Naive thymus-derived CD4-positive, alpha-beta T cell (primary cell): ENCODE data around the gene NBPF20. TPM values are rescaled to one million over a fixed set of nuclear protein-coding genes. Genes with fewer than 3 reads are reported as not detected.
"Not testable (repeated sequence)": the region's sequence is repeated elsewhere in the genome, so short reads cannot be mapped to it uniquely, and the experiment has no call there.

Source experiments
- ATAC-seq: fragments of 150-1000 bp; cut with Tn5 transposase; 2 replicates; pipeline ENCODE4 v1.10.0; 2021; ENCODE audit warnings: mild to moderate bottlenecking, moderate library complexity
- CTCF ChIA-PET: fragments of 350-600 bp; sonication (Branson Sonifier 250); formaldehyde crosslinking; loops from one replicate; lab custom pipeline; 2021; ENCODE audit warnings: antibody characterized with exemption; lab: Charles Lee
- POLR2A ChIA-PET: fragments of 350-600 bp; sonication (Branson Sonifier 250); formaldehyde crosslinking; loops from one replicate; lab custom pipeline; 2021; ENCODE audit warnings: antibody characterized with exemption, inconsistent platforms; lab: Charles Lee
- DNase-seq, 9 donors: peaks; one replicate each; pipeline versions ENCODE4 v3.0.0 to v3.0.0-alpha.2; 2020 to 2022; ENCODE audit warnings: mixed read lengths in 1 of 9
- H3K27ac ChIP-seq: one replicate; pipeline ENCODE4 v1.7.0; 2013; ENCODE audit warnings: mild to moderate bottlenecking, low read depth, low read length, moderate library complexity
- H3K27me3 ChIP-seq, 2 donors: one replicate each; pipeline ENCODE4 v1.7.0; 2013; ENCODE audit warnings: low read length in 2 of 2, mild to moderate bottlenecking in 2 of 2, moderate library complexity in 2 of 2; ENCODE audit not compliant: control insufficient read depth in 2 of 2, insufficient read depth in 2 of 2
- H3K36me3 ChIP-seq, 3 experiments: 1 replicate in 2 of 3; 2 replicates in 1 of 3; pipeline ENCODE4 v1.7.0; 2013; ENCODE audit warnings: low read length in 3 of 3, mild to moderate bottlenecking in 3 of 3, moderate library complexity in 1 of 3; ENCODE audit not compliant: insufficient read depth in 3 of 3, control insufficient read depth in 2 of 3
- H3K4me1 ChIP-seq, 2 donors: one replicate each; pipeline ENCODE4 v1.7.0; 2013; ENCODE audit warnings: low read length in 2 of 2, mild to moderate bottlenecking in 2 of 2, moderate library complexity in 1 of 2; ENCODE audit not compliant: control insufficient read depth in 2 of 2, insufficient read depth in 2 of 2
- H3K4me3 ChIP-seq: 2 replicates; pipeline ENCODE4 v1.7.0; 2013; ENCODE audit warnings: mild to moderate bottlenecking, low read length
- H3K9me3 ChIP-seq, 3 experiments: 1 replicate in 2 of 3; 2 replicates in 1 of 3; pipeline ENCODE4 v1.7.0; 2013; ENCODE audit warnings: low read length in 3 of 3; ENCODE audit not compliant: control insufficient read depth in 2 of 3
- H3K27ac Mint-ChIP-seq, 9 donors: one replicate each; pipeline ENCODE4 v1.8.0; 2020 to 2022; ENCODE audit warnings: mixed read lengths in 9 of 9, mild to moderate bottlenecking in 8 of 9, moderate library complexity in 5 of 9, inconsistent platforms in 2 of 9
- H3K27me3 Mint-ChIP-seq, 5 donors: one replicate each; pipeline ENCODE4 v1.8.0; 2021 to 2022; ENCODE audit warnings: mixed read lengths in 5 of 5, mild to moderate bottlenecking in 1 of 5
- H3K36me3 Mint-ChIP-seq, 5 donors: one replicate each; pipeline ENCODE4 v1.8.0; 2020 to 2022; ENCODE audit warnings: mixed read lengths in 5 of 5, mild to moderate bottlenecking in 3 of 5, inconsistent platforms in 1 of 5
- H3K4me1 Mint-ChIP-seq, 7 donors: one replicate each; pipeline ENCODE4 v1.8.0; 2020 to 2022; ENCODE audit warnings: mixed read lengths in 7 of 7, mild to moderate bottlenecking in 3 of 7, inconsistent platforms in 1 of 7
- H3K4me3 Mint-ChIP-seq, 10 donors: one replicate each; pipeline ENCODE4 v1.8.0; 2020 to 2022; ENCODE audit warnings: mild to moderate bottlenecking in 10 of 10, mixed read lengths in 10 of 10, moderate library complexity in 6 of 10, inconsistent platforms in 2 of 10
- H3K9me3 Mint-ChIP-seq, 11 donors: one replicate each; pipeline ENCODE4 v1.8.0; 2020 to 2022; ENCODE audit warnings: mixed read lengths in 11 of 11, mild to moderate bottlenecking in 4 of 11, inconsistent platforms in 1 of 11, moderate library complexity in 1 of 11
- intact Hi-C, 2 donors: fragments of 100-400 bp; cut with micrococcal nuclease; formaldehyde crosslinking; loops; one replicate each; pipeline ENCODE4 v1.15.1; 2023
- polyA plus RNA-seq, 2 donors: library from polyadenylated mRNA; unstranded; fragments of 300-500 nt; fragmentation: Illumina TruSeq; gene quantifications; one replicate each; pipeline ENCODE4 v1.2.3, GENCODE V29; 2021
- total RNA-seq, 6 experiments: library from RNA in 5 of 6; stranded (reverse) in 5 of 6; gene quantifications; 1 replicate in 5 of 6; 2 replicates in 1 of 6; pipeline ENCODE4 v1.2.3 and lab custom pipeline; 2021 to 2026

Gene NBPF20, protein sequence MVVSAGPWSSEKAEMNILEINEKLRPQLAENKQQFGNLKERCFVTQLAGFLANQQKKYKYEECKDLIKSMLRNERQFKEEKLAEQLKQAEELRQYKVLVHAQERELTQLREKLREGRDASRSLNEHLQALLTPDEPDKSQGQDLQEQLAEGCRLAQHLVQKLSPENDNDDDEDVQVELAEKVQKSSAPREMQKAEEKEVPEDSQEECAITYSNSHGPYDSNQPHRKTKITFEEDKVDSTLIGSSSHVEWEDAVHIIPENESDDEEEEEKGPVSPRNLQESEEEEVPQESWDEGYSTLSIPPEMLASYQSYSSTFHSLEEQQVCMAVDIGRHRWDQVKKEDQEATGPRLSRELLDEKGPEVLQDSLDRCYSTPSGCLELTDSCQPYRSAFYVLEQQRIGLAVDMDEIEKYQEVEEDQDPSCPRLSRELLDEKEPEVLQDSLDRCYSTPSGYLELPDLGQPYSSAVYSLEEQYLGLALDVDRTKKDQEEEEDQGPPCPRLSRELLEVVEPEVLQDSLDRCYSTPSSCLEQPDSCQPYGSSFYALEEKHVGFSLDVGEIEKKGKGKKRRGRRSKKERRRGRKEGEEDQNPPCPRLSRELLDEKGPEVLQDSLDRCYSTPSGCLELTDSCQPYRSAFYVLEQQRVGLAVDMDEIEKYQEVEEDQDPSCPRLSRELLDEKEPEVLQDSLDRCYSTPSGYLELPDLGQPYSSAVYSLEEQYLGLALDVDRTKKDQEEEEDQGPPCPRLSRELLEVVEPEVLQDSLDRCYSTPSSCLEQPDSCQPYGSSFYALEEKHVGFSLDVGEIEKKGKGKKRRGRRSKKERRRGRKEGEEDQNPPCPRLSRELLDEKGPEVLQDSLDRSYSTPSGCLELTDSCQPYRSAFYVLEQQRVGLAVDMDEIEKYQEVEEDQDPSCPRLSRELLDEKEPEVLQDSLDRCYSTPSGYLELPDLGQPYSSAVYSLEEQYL (N-terminal part only)
- total RNA-seq: 1 to 10 TPM in 4 of 5 experiments, under 1 TPM in 1; 0.94 to 6.0 (median 4.8) TPM
- polyA plus RNA-seq: under 1 TPM; 0.60 to 0.68 TPM
- 12.9 reads per million, percentile 41 among the genes with 10 or more reads in this experiment for total RNA-seq (lab: John Stamatoyannopoulos, UW)

DNA sequence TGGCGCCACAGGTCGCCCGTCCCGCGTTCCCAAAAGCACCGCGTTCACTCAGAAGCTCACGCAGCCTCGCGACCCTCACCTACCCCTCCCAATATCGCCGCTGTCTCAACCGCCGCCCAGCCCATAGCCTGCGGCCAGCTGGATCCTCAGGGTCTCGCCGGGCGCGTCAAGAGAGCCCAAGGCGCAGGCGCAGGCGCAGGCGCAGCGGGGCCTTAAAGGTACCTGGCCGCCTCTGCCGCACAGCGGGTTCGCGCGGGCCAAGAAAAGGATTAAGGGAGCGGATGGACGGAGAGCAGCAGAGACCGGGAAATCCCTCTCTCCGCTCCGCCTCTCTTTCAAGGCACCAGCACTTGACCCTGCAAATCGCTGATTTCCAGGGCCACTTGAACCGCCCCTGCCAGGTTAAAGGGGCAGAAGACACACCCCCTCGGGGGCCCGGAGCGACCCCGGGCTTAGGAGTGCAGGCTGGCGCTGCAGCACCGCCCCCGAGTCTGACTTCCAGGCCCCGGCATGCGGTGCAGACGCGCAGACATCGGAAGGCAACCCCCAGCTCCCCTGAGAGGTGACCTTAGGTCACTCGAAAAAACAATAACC, at the start of gene NBPF20:
NBPF20 (minus strand) TSS at position 168 of the 594 bp plus-strand sequence. CDS start 20,331 bp downstream, outside the sequence.
- peak within 1 kb of the TSS; percentile 46 to 95 (median 88) for H3K27ac Mint-ChIP-seq
- Histone ChIP-seq H3K4me1 (no peaks in the 10 kb centered on the region), H3K27ac (peak within 1 kb of the TSS; percentile 61), H3K4me3 (peak within 1 kb of the TSS; percentile 80), H3K36me3 (no peaks in the 10 kb centered on the region), H3K27me3 (no peaks in the 10 kb centered on the region), H3K9me3 (peaks cover 0 to 8% (median 0%) of the 10 kb centered on the region in 3 experiments)
- H3K4me3 Mint-ChIP-seq: peak within 1 kb of the TSS; percentile 90 to 99 (median 96)
- DNase-seq: peak; percentile 66 to 83 (median 79)
- peaks cover 6 to 12% (median 9%) of the 10 kb centered on the region in 7 donors for H3K4me1 Mint-ChIP-seq
- intact Hi-C loops: no loop called here
- POLR2A ChIA-PET: no interaction called here
- peaks cover 10 to 29% (median 20%) of the 10 kb centered on the region in 11 donors for H3K9me3 Mint-ChIP-seq
- ATAC-seq: peak; percentile 93
- H3K36me3 Mint-ChIP-seq: peaks cover 0 to 21% (median 7%) of the 10 kb centered on the region in 5 donors
- CTCF ChIA-PET: no interaction called here
- H3K27me3 Mint-ChIP-seq: peaks cover 35 to 46% (median 36%) of the 10 kb centered on the region in 5 donors

DNA sequence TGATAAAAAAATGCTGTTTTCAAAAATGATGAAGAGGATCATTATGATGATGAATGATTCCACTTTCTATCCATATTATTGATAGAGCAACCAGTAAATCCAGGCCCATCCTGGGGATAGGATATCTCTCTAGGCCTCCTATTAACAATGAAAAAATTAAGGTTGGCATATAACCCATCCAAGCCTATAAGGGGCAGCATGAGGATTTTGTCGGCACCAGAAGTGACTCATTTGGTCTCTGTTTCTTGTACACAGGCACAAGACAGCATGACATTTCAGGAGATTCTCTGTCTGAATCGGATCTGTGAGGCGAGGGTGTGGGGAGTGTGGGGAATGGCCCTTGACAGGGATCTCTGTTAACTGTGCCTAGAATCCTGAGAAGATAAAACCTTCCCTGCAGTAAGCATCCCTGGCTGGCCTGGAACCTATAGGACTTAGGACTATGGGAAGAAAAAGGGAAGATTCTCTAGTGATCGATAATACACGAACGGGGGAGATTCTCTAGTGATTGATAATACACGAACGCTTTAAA, 49.5 kb upstream of the NBPF20 start:
- peak overlapping the region in 5 of 10 donors; percentile 62 to 76 (median 65) for H3K4me3 Mint-ChIP-seq
- not testable (repeated sequence) for ATAC-seq

DNA sequence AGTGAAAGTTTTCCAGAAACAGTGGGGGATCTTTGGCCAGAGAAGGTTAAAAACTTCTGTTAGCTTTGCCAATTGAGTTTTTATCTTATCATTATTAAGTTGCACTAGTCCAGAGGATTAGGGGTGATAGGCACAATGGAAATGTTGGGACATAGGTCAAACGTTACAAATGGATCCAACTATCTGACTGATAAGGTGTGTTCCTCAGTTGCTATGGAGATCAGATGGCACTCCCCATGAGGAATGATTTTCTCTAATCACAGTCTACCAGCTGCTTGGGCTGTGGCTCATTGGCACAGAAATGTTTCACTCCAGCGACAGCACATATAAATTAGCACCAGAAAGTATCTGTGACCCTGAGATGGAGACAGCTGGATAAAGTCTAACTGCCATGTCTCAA, 47.3 kb upstream of the NBPF20 start:
- not testable (repeated sequence) for H3K9me3 Mint-ChIP-seq

More for the DNA sequence above, 49.5 kb upstream of the NBPF20 start:
- H3K27me3 ChIP-seq, intact Hi-C loops, H3K9me3 ChIP-seq, H3K9me3 Mint-ChIP-seq, H3K36me3 ChIP-seq, POLR2A ChIA-PET, H3K36me3 Mint-ChIP-seq, H3K27ac Mint-ChIP-seq, H3K27ac ChIP-seq, DNase-seq, H3K4me3 ChIP-seq, CTCF ChIA-PET, H3K4me1 Mint-ChIP-seq, H3K4me1 ChIP-seq: not testable (repeated sequence)
- peaks cover 7 to 22% (median 9%) of the 10 kb centered on the region in 5 donors for H3K27me3 Mint-ChIP-seq

DNA sequence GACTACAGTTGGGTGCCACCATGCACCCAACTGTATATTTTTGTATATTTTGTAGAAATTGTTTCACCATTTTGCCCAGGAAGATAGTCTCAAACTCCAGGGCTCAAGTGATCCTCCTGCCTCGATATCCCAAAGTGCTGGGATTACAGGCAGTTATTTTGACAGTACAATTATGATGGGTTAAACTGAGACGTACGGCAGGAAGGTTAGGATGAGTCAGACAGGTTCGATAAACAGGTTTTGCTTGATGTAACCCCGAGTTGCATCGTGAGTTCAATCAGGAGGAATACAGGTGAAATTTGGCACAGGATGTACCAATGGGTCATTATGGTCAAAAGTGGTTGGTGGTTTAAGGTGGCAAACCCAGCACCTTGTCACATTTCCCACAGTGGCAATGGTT, 46.0 kb upstream of the NBPF20 start:
- H3K36me3 Mint-ChIP-seq, H3K27ac ChIP-seq, H3K4me1 Mint-ChIP-seq, DNase-seq, intact Hi-C loops, H3K9me3 ChIP-seq, ATAC-seq, H3K9me3 Mint-ChIP-seq, H3K36me3 ChIP-seq, H3K4me3 ChIP-seq, CTCF ChIA-PET, H3K27me3 ChIP-seq, POLR2A ChIA-PET, H3K4me3 Mint-ChIP-seq, H3K27ac Mint-ChIP-seq, H3K4me1 ChIP-seq: not testable (repeated sequence)
- H3K27me3 Mint-ChIP-seq: peaks cover 7 to 26% (median 9%) of the 10 kb centered on the region in 5 donors

More for the DNA sequence above, 47.3 kb upstream of the NBPF20 start:
- H3K36me3 Mint-ChIP-seq, H3K4me3 ChIP-seq, H3K27ac ChIP-seq, POLR2A ChIA-PET, H3K4me1 ChIP-seq, H3K36me3 ChIP-seq, DNase-seq, ATAC-seq, H3K4me1 Mint-ChIP-seq, H3K4me3 Mint-ChIP-seq, H3K27ac Mint-ChIP-seq, H3K27me3 ChIP-seq, H3K9me3 ChIP-seq, CTCF ChIA-PET, intact Hi-C loops: not testable (repeated sequence)
- H3K27me3 Mint-ChIP-seq: peaks cover 7 to 26% (median 9%) of the 10 kb centered on the region in 5 donors

DNA sequence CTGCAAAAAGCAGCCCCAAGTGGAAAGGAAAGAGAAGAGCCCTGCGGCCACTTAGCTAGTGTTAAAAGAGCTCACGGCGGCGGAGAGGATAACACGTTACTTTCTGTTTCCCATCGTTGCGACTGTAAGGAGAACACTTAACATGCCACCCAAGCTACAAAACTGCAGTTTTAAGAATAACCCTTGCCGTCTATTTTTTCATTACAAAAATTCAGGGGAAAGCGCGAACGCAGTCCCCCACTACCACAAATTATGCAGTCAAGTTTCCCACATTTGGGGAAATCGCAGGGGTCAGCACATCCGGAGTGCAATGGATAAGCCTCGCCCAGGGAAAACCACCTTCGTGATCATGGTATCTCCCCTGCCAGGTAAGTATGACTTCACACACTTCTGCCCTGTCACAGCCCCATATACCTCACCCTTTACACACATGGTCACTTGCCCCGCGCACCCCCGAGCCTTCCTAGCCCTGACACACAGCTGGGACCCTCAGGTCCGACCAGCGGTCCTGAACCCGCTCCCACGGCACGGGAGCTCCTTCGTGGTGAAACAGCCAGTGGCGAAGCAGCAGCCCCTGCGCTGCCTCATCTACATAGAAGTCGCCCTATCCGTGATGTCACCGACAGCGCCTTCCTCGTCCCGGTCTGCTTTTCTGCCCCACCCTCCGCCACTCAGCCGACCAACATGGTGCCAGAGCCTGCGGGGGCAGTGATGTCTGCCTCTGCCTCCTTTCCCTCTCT, 40.2 kb upstream of the NBPF20 start:
- peak overlapping the region; percentile 65 for H3K27ac ChIP-seq
- ATAC-seq (peak; percentile 86), DNase-seq (peak; percentile 47 to 81 (median 78))
- POLR2A ChIA-PET, H3K4me1 ChIP-seq, H3K9me3 ChIP-seq, H3K27me3 ChIP-seq, H3K9me3 Mint-ChIP-seq, intact Hi-C loops, H3K36me3 Mint-ChIP-seq, CTCF ChIA-PET, H3K36me3 ChIP-seq, H3K4me1 Mint-ChIP-seq: not testable (repeated sequence)
- Mint-ChIP-seq H3K27me3 (peaks cover 0 to 26% (median 4%) of the 10 kb centered on the region in 5 donors), H3K4me3 (peak overlapping the region; percentile 81 to 99 (median 94)), H3K27ac (peak overlapping the region; percentile 86 to 99 (median 94))
- peak overlapping the region; percentile 54 for H3K4me3 ChIP-seq
